HEK293T (cell line): Measurements from ENCODE around the gene DACH1.
A peak's percentile ranks its signal among the peaks of the same experiment; 100 is the strongest.

Source experiments
- CTCF ChIA-PET: fragments of 350-600 bp; formaldehyde crosslinking; extraction: SDS; loops from one replicate; lab custom pipeline; 2021; ENCODE audit warnings: antibody characterized with exemption, inconsistent platforms; lab: Yijun Ruan, JAX
- POLR2A ChIA-PET: fragments of 350-600 bp; formaldehyde crosslinking; extraction: SDS; loops from one replicate; lab custom pipeline; 2020; ENCODE audit warnings: antibody characterized with exemption, inconsistent platforms; lab: Yijun Ruan, JAX
- DNase-seq: peaks from one replicate; pipeline ENCODE4 v3.0.0; 2012; ENCODE audit warnings: mixed read lengths; ENCODE audit errors: extremely low spot score
- ARNT ChIP-seq: fragments of 450-650 bp; IDR thresholded peaks from 2 replicates; pipeline ENCODE4 v1.6.1; 2017; ENCODE audit warnings: mild to moderate bottlenecking
- BHLHE40 ChIP-seq: fragments of 450-650 bp; IDR thresholded peaks from 2 replicates; pipeline ENCODE4 v1.6.1; 2016; ENCODE audit warnings: mild to moderate bottlenecking, moderate library complexity, borderline replicate concordance
- CTBP1 ChIP-seq: fragments of 450-650 bp; IDR thresholded peaks from 2 replicates; pipeline ENCODE4 v1.6.1; 2016; ENCODE audit warnings: borderline replicate concordance
- ELF4 ChIP-seq: fragments of 450-650 bp; IDR thresholded peaks from 2 replicates; pipeline ENCODE4 v1.6.1; 2017; ENCODE audit warnings: antibody characterized with exemption
- FOXA1 ChIP-seq: fragments of 450-650 bp; IDR thresholded peaks from 2 replicates; pipeline ENCODE4 v1.6.1; 2016; ENCODE audit warnings: mild to moderate bottlenecking
- FOXK2 ChIP-seq: fragments of 450-650 bp; IDR thresholded peaks from 2 replicates; pipeline ENCODE4 v1.6.1; 2016; ENCODE audit warnings: mild to moderate bottlenecking
- FOXM1 ChIP-seq: fragments of 450-650 bp; IDR thresholded peaks from 2 replicates; pipeline ENCODE4 v1.6.1; 2017; ENCODE audit warnings: mild to moderate bottlenecking, borderline replicate concordance
- HDGF ChIP-seq: fragments of 450-650 bp; IDR thresholded peaks from 2 replicates; pipeline ENCODE4 v1.6.1; 2017; ENCODE audit warnings: antibody characterized with exemption, borderline replicate concordance
- L3MBTL2 ChIP-seq: fragments of 450-650 bp; conservative IDR thresholded peaks from 2 replicates; pipeline ENCODE4 v1.6.1; 2016; ENCODE audit warnings: mild to moderate bottlenecking
- LEF1 ChIP-seq: fragments of 450-650 bp; IDR thresholded peaks from 2 replicates; pipeline ENCODE4 v1.6.1; 2017; ENCODE audit warnings: mild to moderate bottlenecking, borderline replicate concordance
- NFRKB ChIP-seq: fragments of 450-650 bp; IDR thresholded peaks from 2 replicates; pipeline ENCODE4 v1.6.1; 2016; ENCODE audit warnings: mild to moderate bottlenecking, moderate library complexity
- PKNOX1 ChIP-seq: fragments of 450-650 bp; IDR thresholded peaks from 2 replicates; pipeline ENCODE4 v1.6.1; 2016
- SP1 ChIP-seq: fragments of 450-650 bp; IDR thresholded peaks from 2 replicates; pipeline ENCODE4 v1.6.1; 2017
- SUZ12 ChIP-seq: fragments of 450-650 bp; IDR thresholded peaks from 2 replicates; pipeline ENCODE4 v1.6.1; 2016; ENCODE audit warnings: mild to moderate bottlenecking
- TARDBP ChIP-seq: fragments of 450-650 bp; IDR thresholded peaks from 2 replicates; pipeline ENCODE4 v1.6.1; 2016
- ZNF384 ChIP-seq: fragments of 450-650 bp; IDR thresholded peaks from 2 replicates; pipeline ENCODE4 v1.6.1; 2016

DACH1 gene

DNA sequence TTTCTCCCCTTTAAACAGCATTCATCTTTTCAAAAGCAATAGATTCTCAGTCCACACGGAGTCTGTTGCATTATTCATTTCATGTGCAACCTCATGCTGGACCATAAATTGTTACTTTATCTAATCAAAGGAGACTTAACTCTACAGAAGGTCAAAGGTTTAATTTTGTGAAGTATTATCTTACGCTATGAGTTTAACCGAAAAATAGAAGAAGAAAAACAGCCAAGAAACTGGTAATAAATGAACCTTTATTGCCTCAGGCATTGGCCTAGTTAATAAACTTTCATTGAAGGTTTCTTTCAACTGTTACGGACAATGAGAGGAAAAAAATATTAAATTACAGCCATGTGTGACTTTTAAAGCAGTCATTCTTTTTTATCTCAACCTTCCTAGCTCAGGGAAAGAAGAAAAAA, 223.6 kb downstream of the DACH1 start:
- no peak for DNase-seq
- CTCF ChIA-PET: no interaction called here
- POLR2A ChIA-PET: no interaction called here
- no peak for TF ChIP-seq LEF1
- no peak for TF ChIP-seq HDGF
- TF ChIP-seq SUZ12: no peak
- TF ChIP-seq NFRKB: no peak
- TF ChIP-seq L3MBTL2: no peak
- TF ChIP-seq BHLHE40: no peak
- TF ChIP-seq TARDBP: no peak
- peak; percentile 89 for TF ChIP-seq ZNF384
- TF ChIP-seq FOXK2: no peak
- TF ChIP-seq ELF4: no peak
- peak; percentile 96 for TF ChIP-seq CTBP1
- no peak for TF ChIP-seq FOXA1
- peak; percentile 75 for TF ChIP-seq ARNT
- TF ChIP-seq PKNOX1: peak; percentile 88
- TF ChIP-seq SP1: no peak
- TF ChIP-seq FOXM1: peak; percentile 54; the same call in 1 of the 2 replicates

- TF ChIP-seq PKNOX1: peak; percentile 38; the same call in 1 of the 2 replicates
- no peak for TF ChIP-seq SUZ12
- no peak for TF ChIP-seq FOXM1
- TF ChIP-seq FOXK2: no peak
- TF ChIP-seq TARDBP: no peak
- no peak for TF ChIP-seq HDGF
- DNase-seq: no peak
- POLR2A ChIA-PET: interaction anchor here (1.9 kb wide), 1 partner anchor 228 kb away, joined by 5 read pairs; the partner anchor contains the start of gene DACH1
- CTCF ChIA-PET: interaction anchor here (0.5 kb wide), 1 partner anchor 172 kb away, joined by 3 read pairs; no protein-coding TSS in a partner anchor
These were observed 228.3 kb downstream of the DACH1 start for GRCh38 chr13:71638751-71639150.

GRCh38 chr13:71634602-71635443, 232.2 kb downstream of the DACH1 start:
- no peak for DNase-seq
- TF ChIP-seq ZNF384: no peak
- TF ChIP-seq FOXK2: no peak
- no peak for TF ChIP-seq CTBP1
- TF ChIP-seq NFRKB: no peak
- no peak for TF ChIP-seq SUZ12
- no peak for TF ChIP-seq ARNT
- TF ChIP-seq TARDBP: no peak
- TF ChIP-seq FOXM1: no peak
- no peak for TF ChIP-seq FOXA1
- no peak for TF ChIP-seq ELF4
- no peak for TF ChIP-seq L3MBTL2
- TF ChIP-seq BHLHE40: no peak
- TF ChIP-seq LEF1: no peak
- TF ChIP-seq SP1: no peak
- no peak for TF ChIP-seq PKNOX1
- TF ChIP-seq HDGF: no peak
- POLR2A ChIA-PET: no interaction called here
- CTCF ChIA-PET: interaction anchor here (0.7 kb wide), 1 partner anchor 256 kb away, joined by 3 read pairs; no protein-coding TSS in a partner anchor

- TF ChIP-seq NFRKB (no peak), SUZ12 (no peak), SP1 (no peak), LEF1 (no peak), TARDBP (no peak), PKNOX1 (no peak), FOXA1 (no peak), FOXM1 (no peak), L3MBTL2 (no peak), HDGF (no peak), CTBP1 (no peak), ARNT (no peak), BHLHE40 (no peak), ZNF384 (no peak), ELF4 (no peak)
- DNase-seq: no peak
- ChIA-PET CTCF (interaction anchor here (0.7 kb wide), 1 partner anchor 255 kb away, joined by 3 read pairs; no protein-coding TSS in a partner anchor), POLR2A (no interaction called here)
These were observed 232.8 kb downstream of the DACH1 start for GRCh38 chr13:71634182-71634581.

DNA sequence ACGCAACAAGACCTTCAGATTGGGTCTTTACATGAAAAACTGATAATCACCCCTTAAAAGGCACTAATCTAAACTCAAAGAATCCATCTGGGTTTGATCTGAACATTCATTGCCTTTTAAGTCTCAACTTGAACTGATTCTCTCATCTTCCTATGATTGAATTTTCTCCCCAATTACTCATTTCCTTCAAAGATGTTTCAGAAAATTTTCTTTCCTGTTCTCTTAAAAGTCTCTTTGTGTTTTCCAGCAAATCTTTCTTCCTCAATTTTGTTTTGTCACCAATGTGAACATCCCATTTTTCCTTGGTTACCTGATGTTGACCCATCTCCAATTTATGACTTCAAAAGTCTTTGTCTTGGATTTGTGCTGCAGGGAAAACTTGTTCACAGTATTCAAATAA, 234.3 kb downstream of the DACH1 start:
- no peak for DNase-seq
- CTCF ChIA-PET: no interaction called here
- TF ChIP-seq L3MBTL2 (no peak), FOXM1 (no peak), SUZ12 (no peak), ZNF384 (no peak), FOXK2 (no peak), PKNOX1 (no peak), LEF1 (no peak)
- POLR2A ChIA-PET: no interaction called here
